Gastroesophageal sphincter (tissue), 4 donors: ENCODE results near the gene FSTL5. TPM values are rescaled to one million over a fixed set of nuclear protein-coding genes. Genes with fewer than 3 reads are reported as not detected.
A peak's percentile ranks its signal among the peaks of the same experiment; 100 is the strongest.

Experiments
- ATAC-seq: fragments of 150-250 bp; one replicate; pipeline ENCODE4 v1.9.1; 2016; ENCODE audit warnings: mild to moderate bottlenecking, moderate library complexity
- H3K27ac ChIP-seq, 4 donors: fragments of 200-600 bp; sonication (generic) in 3 of 4; 1 replicate in 3 of 4; 2 replicates in 1 of 4; pipeline ENCODE4 v1.5.1; 2016 to 2019
- H3K27me3 ChIP-seq: fragments of 200-600 bp; sonication (generic); one replicate; pipeline ENCODE4 v1.5.1; 2019
- H3K36me3 ChIP-seq, 2 donors: fragments of 200-600 bp; sonication (generic); one replicate each; pipeline ENCODE4 v1.5.1; 2019; ENCODE audit warnings: control low read depth in 1 of 2
- H3K4me1 ChIP-seq, 3 donors: fragments of 200-600 bp; sonication (generic); 1 replicate in 2 of 3; 2 replicates in 1 of 3; pipeline ENCODE4 v1.5.1; 2016 to 2019; ENCODE audit warnings: control low read depth in 2 of 3
- H3K4me3 ChIP-seq, 2 donors: fragments of 200-600 bp; sonication (generic); one replicate each; pipeline ENCODE4 v1.5.1; 2019; ENCODE audit warnings: mild to moderate bottlenecking in 1 of 2, moderate library complexity in 1 of 2
- H3K9me3 ChIP-seq, 3 donors: fragments of 200-600 bp; sonication (generic); one replicate each; pipeline ENCODE4 v1.5.1; 2017 to 2019; ENCODE audit warnings: control low read depth in 2 of 3
- CTCF ChIP-seq, 4 experiments: fragments of 200-600 bp in 2 of 4; fragments of 450-650 bp in 2 of 4; sonication (generic) in 1 of 4; IDR thresholded peaks; one replicate each; pipeline ENCODE4 v1.5.1; 2017 to 2019; ENCODE audit warnings: antibody characterized with exemption in 4 of 4, mild to moderate bottlenecking in 2 of 4, moderate library complexity in 2 of 4
- EP300 ChIP-seq: sonication (generic); formaldehyde crosslinking; IDR thresholded peaks from one replicate; pipeline ENCODE4 v1.6.1; 2017; ENCODE audit warnings: antibody characterized with exemption, mild to moderate bottlenecking
- POLR2A ChIP-seq, 2 donors: fragments of 450-650 bp; IDR thresholded peaks; one replicate each; pipeline ENCODE4 v1.6.1; 2017; ENCODE audit warnings: antibody characterized with exemption in 2 of 2, mild to moderate bottlenecking in 2 of 2, moderate library complexity in 1 of 2
- POLR2AphosphoS5 ChIP-seq: sonication (generic); formaldehyde crosslinking; IDR thresholded peaks from one replicate; pipeline ENCODE4 v1.6.1; 2017; ENCODE audit warnings: antibody characterized with exemption
- whole genome bisulfite sequencing, 2 donors: methylation state at CpG; one replicate each; pipeline ENCODE4 v1.1.5; 2018; ENCODE audit warnings: low coverage in 1 of 2; 5-methylcytosine and 5-hydroxymethylcytosine counted together
- total RNA-seq, 4 donors: library from RNA; depleted of rRNA; stranded (reverse); fragments of >200 nt; gene quantifications; one replicate each; pipeline ENCODE4 v1.1.0, GENCODE V29; 2016

The FSTL5 gene
- total RNA-seq, 4 donors from 2014 or later: 0.27 to 0.57 TPM; not detected in 2

GRCh38 chr4:161850631-161851030 lies 313.2 kb downstream of the FSTL5 start:
- 26 to 43% methylated on average over 1 of the region's 1 CpG for WGBS, 2 donors
- ATAC-seq: no peak
- H3K27me3 ChIP-seq: no peaks in the 10 kb centered on the region
- TF ChIP-seq EP300 (no peak), CTCF (IDR thresholded peaks at IDR 0.05) (no peak), POLR2A (IDR thresholded peaks at IDR 0.05) (no peak), POLR2AphosphoS5 (no peak)
- no peak overlapping the region for H3K4me3 ChIP-seq
- peaks cover 0 to 6% (median 0%) of the 10 kb centered on the region in 3 donors for H3K9me3 ChIP-seq
- no peaks in the 10 kb centered on the region for H3K4me1 ChIP-seq
- H3K27ac ChIP-seq: no peak overlapping the region
- no peaks in the 10 kb centered on the region for H3K36me3 ChIP-seq

DNA sequence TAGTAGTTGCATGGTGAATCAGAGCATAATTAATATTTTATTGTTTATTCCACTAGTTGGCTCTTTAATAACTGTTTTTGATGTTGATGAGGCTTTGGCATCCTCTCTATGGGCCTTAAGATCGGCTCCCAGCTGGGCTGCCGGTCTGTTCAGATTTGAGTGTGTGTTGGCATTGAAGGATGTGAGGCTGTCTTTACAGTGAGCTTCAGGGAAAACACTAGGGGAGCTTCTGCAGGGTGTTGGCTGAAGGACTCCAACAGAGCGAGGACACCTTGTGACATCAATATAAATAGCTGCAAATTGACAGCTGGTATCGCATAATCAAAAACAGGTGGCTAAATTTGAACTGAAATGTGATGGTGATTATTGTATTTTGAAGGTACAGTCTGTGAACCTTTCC lies 322.0 kb downstream of the FSTL5 start:
- no peak overlapping the region for H3K27ac ChIP-seq
- H3K27me3 ChIP-seq: no peaks in the 10 kb centered on the region
- no peaks in the 10 kb centered on the region for H3K4me1 ChIP-seq
- WGBS, 2 donors: 38 to 72% methylated on average over 2 to 4 of the region's 4 CpGs
- no peaks in the 10 kb centered on the region for H3K36me3 ChIP-seq
- no peak for ATAC-seq
- TF ChIP-seq EP300 (no peak), POLR2A (IDR thresholded peaks at IDR 0.05) (no peak), POLR2AphosphoS5 (no peak), CTCF (IDR thresholded peaks at IDR 0.05) (no peak)
- H3K9me3 ChIP-seq: no peaks in the 10 kb centered on the region
- no peak overlapping the region for H3K4me3 ChIP-seq

DNA sequence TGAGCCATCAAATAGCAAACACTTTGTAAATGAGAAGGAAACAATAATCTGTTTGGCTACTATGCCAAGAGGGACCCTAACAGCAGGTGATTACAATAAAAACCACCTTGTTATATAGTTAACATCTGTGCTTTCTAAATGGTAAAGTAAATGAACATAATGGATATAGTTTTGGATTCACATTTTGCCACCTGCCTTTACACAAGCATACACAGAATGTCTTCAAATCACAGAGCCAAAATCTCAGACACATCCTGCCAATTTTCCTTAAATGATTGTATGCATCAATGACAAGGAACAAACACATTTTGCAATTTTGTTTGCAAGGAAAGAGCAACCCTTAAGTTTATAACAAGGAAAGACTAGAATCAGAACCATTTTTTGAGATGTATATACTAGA lies 334.2 kb downstream of the FSTL5 start:
- no peak for TF ChIP-seq POLR2A (IDR thresholded peaks at IDR 0.05)
- no peak for TF ChIP-seq EP300
- no peaks in the 10 kb centered on the region for H3K4me1 ChIP-seq

GRCh38 chr4:161828061-161828460 lies 335.7 kb downstream of the FSTL5 start:
- H3K36me3 ChIP-seq: no peaks in the 10 kb centered on the region
- WGBS, 2 donors: 100% methylated on average over 1 of the region's 1 CpG; no CpG with 5 or more reads in 1 of the 2 donors
- no peak for ATAC-seq
- TF ChIP-seq POLR2AphosphoS5 (no peak), POLR2A (IDR thresholded peaks at IDR 0.05) (no peak), CTCF (IDR thresholded peaks at IDR 0.05) (no peak), EP300 (no peak)
- H3K4me3 ChIP-seq: no peak overlapping the region
- H3K27me3 ChIP-seq: no peaks in the 10 kb centered on the region
- H3K9me3 ChIP-seq: peaks cover 0 to 8% (median 0%) of the 10 kb centered on the region in 3 donors
- no peak overlapping the region for H3K27ac ChIP-seq
- H3K4me1 ChIP-seq: no peaks in the 10 kb centered on the region

More for the DNA sequence above, 334.2 kb downstream of the FSTL5 start:
- H3K36me3 ChIP-seq: no peaks in the 10 kb centered on the region
- ATAC-seq: no peak
- H3K27ac ChIP-seq: no peak overlapping the region
- no peaks in the 10 kb centered on the region for H3K27me3 ChIP-seq
- H3K9me3 ChIP-seq: no peaks in the 10 kb centered on the region
- H3K4me3 ChIP-seq: no peak overlapping the region

DNA sequence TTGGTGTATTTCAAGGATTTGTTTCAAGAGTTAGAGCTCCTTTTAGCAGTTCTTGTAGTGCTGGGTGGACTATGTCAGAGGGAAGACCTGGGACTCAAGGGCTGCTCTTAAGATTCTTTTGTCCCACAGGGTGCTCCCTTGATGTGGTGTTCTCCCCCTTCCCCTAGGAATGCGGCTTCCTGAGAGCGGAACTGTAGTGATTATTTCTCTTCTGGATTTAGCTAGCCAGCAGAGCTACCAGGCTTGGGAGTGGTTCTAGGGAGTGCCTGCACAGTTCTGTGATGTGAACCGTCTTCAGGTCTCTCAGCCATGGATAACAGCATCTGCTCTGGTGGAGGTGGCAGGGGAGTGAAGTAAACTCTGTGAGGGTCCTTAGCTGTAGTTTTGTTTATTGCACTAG lies 336.8 kb downstream of the FSTL5 start:
- Histone ChIP-seq H3K36me3 (no peaks in the 10 kb centered on the region), H3K4me3 (no peak overlapping the region), H3K9me3 (peaks cover 0 to 15% (median 0%) of the 10 kb centered on the region in 3 donors), H3K27me3 (no peaks in the 10 kb centered on the region), H3K4me1 (no peaks in the 10 kb centered on the region), H3K27ac (no peak overlapping the region)
- WGBS, 2 donors: no CpG with 5 or more reads among the region's 3 CpGs
- TF ChIP-seq POLR2A (IDR thresholded peaks at IDR 0.05): no peak
- ATAC-seq: no peak

DNA sequence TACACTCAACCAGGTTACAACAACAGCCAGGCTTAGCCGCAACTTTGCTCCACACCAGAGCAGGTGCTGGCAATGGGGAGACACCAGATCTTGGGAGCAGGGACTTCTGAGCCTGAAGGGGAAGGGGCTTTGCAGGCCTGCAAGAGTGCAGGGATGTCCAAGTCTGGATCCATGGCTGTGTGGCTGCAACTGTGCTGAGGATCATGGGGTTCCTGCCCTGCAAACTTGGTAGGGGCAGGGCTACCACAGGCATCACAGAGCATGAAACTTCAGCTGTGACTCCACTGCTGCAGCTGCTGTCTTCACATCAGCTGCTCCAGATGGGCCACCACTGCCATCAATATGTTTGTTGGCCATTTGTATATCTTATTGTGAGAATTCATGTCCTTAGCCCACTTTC lies 340.4 kb downstream of the FSTL5 start:
- TF ChIP-seq POLR2AphosphoS5 (no peak), CTCF (IDR thresholded peaks at IDR 0.05) (no peak), EP300 (no peak), POLR2A (IDR thresholded peaks at IDR 0.05) (no peak)
- peak; percentile 25 for ATAC-seq
- Histone ChIP-seq H3K27me3 (no peaks in the 10 kb centered on the region), H3K27ac (no peak overlapping the region), H3K9me3 (peaks cover 0 to 15% (median 0%) of the 10 kb centered on the region in 3 donors), H3K36me3 (no peaks in the 10 kb centered on the region), H3K4me3 (no peak overlapping the region), H3K4me1 (no peaks in the 10 kb centered on the region)
- WGBS, 2 donors: no CpG with 5 or more reads among the region's 1 CpG
